OCI-LY3 (cell line): Measurements from ENCODE around the gene AQP12A.
"Not testable (repeated sequence)": the region's sequence is repeated elsewhere in the genome, so short reads cannot be mapped to it uniquely, and the experiment has no call there.

ENCODE experiments used
- H2AFZ ChIP-seq: fragments of 200-600, 300-600 bp; shearing (Covaris generic); 2 replicates; pipeline ENCODE4 v1.6.0; 2014; ENCODE audit warnings: antibody characterized with exemption, low read depth, low read length
- H3K27ac ChIP-seq: fragments of 200-600, 300-600 bp; sonication (generic); 2 replicates; pipeline ENCODE4 v1.5.1; 2014; ENCODE audit warnings: mild to moderate bottlenecking, low read length, moderate library complexity, mixed read lengths
- H3K27me3 ChIP-seq: fragments of 200-600, 300-600 bp; sonication (generic); 2 replicates; pipeline ENCODE4 v1.6.1; 2014; ENCODE audit warnings: low read depth, low read length, mixed read lengths
- H3K36me3 ChIP-seq: fragments of 200-600, 300-600 bp; sonication (generic); replicated peaks from 2 replicates; pipeline ENCODE3; 2014; ENCODE audit warnings: low read depth, low read length, mixed read lengths
- H3K4me1 ChIP-seq: fragments of 300-600, 200-600 bp; sonication (generic); 2 replicates; pipeline ENCODE4 v1.6.1; 2014; ENCODE audit warnings: low read length, mixed read lengths
- H3K4me2 ChIP-seq: fragments of 200-600, 300-600 bp; sonication (generic); 2 replicates; pipeline ENCODE4 v1.6.1; 2014; ENCODE audit warnings: low read length, mixed read lengths
- H3K4me3 ChIP-seq: fragments of 300-600, 200-600 bp; sonication (generic); 2 replicates; pipeline ENCODE4 v1.5.1; 2014; ENCODE audit warnings: antibody characterized with exemption, mild to moderate bottlenecking, low read length, moderate library complexity
- H3K79me2 ChIP-seq: fragments of 300-600, 200-600 bp; shearing (Covaris generic); 2 replicates; pipeline ENCODE4 v1.6.1; 2014; ENCODE audit warnings: mild to moderate bottlenecking, low read length, mixed read lengths
- H3K9ac ChIP-seq: fragments of 300-600, 200-600 bp; shearing (Covaris generic); 2 replicates; pipeline ENCODE4 v1.6.0; 2014; ENCODE audit warnings: mild to moderate bottlenecking, low read length, moderate library complexity
- H3K9me3 ChIP-seq: fragments of 200-600, 300-600 bp; shearing (Covaris generic); 2 replicates; pipeline ENCODE4 v1.6.1; 2014; ENCODE audit warnings: low read length, mixed read lengths; ENCODE audit not compliant: insufficient read depth
- H4K20me1 ChIP-seq: fragments of 200-600, 300-600 bp; sonication (generic); 2 replicates; pipeline ENCODE4 v1.6.1; 2016; ENCODE audit warnings: low read length, mixed read lengths; ENCODE audit not compliant: insufficient read depth
- EZH2phosphoT487 ChIP-seq: fragments of 200-600 bp; shearing (Covaris generic); IDR thresholded peaks from 2 replicates; pipeline ENCODE4 v1.6.1; 2018; ENCODE audit warnings: antibody characterized with exemption, mixed run types, low read depth
- TF ChIP-seq, protein P1 (sequence below): fragments of 200-600, 300-600 bp; sonication (generic); IDR thresholded peaks from 2 replicates; pipeline ENCODE4 v1.5.1; 2014; ENCODE audit warnings: antibody characterized with exemption, low read length, low read depth

Gene AQP12A

DNA sequence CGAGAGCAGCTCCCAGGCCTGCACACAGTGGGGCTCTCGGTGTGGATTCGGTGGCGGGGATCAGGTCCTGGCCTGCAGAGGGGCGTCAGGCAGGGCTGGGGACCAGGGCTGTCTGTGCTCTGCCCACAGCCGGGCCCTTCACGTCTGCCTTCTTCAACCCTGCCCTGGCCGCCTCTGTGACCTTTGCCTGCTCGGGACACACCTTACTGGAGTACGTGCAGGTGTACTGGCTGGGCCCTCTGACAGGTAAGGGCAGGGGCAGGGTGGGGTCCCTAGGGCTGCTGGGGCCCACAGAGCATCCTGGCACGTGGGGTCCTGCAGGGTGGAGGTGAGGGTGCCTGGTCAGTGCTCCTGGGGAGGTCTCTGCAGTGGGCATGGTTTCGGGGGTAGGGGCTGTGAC is 2.6 kb downstream of the AQP12A start:
- not testable (repeated sequence) for H3K27ac ChIP-seq, H4K20me1 ChIP-seq, H3K4me3 ChIP-seq, H3K4me1 ChIP-seq, H3K79me2 ChIP-seq, H2AFZ ChIP-seq, H3K4me2 ChIP-seq, H3K9ac ChIP-seq, H3K27me3 ChIP-seq, H3K9me3 ChIP-seq, H3K36me3 ChIP-seq

DNA sequence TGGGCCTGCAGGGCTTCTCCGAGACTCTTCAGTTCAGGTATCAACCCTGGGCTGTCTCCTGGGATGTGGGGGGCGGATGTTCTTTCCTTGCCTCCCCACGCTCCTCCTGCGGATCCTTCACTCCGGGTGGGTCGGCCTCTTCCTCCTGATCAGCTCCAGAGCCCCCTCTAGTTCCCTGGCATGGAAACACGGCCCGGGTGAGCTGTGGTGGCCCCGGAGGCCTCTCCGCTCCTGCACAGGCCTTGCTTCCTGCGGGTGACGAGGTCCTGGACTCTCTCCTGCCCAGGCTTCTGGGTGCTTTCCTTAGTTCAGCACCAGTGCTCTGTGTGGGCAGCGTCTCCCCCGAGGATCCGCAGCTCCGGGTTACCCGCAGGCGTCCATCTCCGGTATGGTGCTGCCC is 3.9 kb downstream of the AQP12A start:
- not testable (repeated sequence) for H3K27ac ChIP-seq, H3K79me2 ChIP-seq, H3K9me3 ChIP-seq, H3K27me3 ChIP-seq, H3K36me3 ChIP-seq, H4K20me1 ChIP-seq, H3K9ac ChIP-seq, H3K4me1 ChIP-seq, H3K4me2 ChIP-seq, H2AFZ ChIP-seq, H3K4me3 ChIP-seq

DNA sequence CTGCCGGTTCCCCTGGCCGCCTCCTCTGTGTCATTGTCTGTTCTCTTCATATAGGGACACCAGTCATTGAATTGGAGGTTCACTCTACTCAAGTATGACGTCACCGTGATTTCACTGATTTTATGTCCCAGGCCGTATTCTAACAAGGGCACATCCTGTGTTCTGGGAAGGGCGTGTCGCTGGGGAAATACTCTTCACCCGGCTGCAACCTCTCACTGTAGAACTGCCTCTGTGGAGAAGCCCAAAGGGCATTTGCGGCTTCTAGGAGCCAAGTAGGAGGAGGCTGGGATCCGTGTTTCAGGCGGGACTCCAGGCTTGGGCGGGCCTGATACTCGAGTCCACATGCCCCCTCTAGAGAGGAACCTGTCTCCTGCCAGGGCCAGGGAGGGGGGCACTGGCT is 4.8 kb downstream of the AQP12A start:
- not testable (repeated sequence) for H3K9ac ChIP-seq, H3K4me3 ChIP-seq, H3K79me2 ChIP-seq, H3K4me1 ChIP-seq, H3K4me2 ChIP-seq, H3K27ac ChIP-seq, H3K9me3 ChIP-seq, H4K20me1 ChIP-seq, H3K36me3 ChIP-seq, H3K27me3 ChIP-seq, H2AFZ ChIP-seq

DNA sequence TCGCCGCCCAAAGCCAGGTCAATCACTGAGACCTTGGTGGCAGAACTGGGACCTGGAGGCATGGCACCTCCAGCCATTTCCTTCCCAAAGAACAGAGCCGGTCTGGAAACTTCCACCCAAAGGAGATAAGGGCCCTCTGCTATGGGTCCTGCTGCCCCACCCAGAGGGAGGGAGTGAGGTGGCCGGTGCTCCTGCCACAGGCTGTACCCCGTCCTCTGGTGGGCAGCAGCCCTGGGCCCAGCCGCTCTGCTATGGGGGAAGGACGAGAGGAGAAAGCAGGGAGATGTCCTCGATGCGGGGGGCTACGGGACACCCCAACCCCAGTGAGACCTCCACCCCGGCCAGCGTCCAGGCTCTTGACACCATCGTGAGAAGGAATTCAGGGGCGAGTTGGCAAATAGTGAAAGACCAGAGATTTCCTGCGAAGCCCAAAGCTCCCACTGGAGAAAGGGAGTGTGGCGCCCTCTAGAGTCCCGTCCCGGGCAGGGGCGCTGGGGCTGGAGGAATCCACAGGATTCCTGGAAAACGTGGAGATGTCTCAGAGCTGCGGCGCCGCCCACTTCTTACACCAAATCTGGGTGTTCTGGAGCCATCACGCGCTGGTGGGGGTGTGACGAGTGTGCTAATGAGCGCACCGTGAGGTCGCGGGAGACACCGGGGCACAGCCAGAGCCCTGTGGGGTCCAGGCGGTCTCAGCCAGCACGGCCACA is 7.3 kb downstream of the AQP12A start:
- not testable (repeated sequence) for H3K9ac ChIP-seq, H3K36me3 ChIP-seq, H3K4me1 ChIP-seq, H3K79me2 ChIP-seq, H3K9me3 ChIP-seq, H3K4me3 ChIP-seq, H4K20me1 ChIP-seq, H3K4me2 ChIP-seq, H2AFZ ChIP-seq, H3K27me3 ChIP-seq, H3K27ac ChIP-seq

DNA sequence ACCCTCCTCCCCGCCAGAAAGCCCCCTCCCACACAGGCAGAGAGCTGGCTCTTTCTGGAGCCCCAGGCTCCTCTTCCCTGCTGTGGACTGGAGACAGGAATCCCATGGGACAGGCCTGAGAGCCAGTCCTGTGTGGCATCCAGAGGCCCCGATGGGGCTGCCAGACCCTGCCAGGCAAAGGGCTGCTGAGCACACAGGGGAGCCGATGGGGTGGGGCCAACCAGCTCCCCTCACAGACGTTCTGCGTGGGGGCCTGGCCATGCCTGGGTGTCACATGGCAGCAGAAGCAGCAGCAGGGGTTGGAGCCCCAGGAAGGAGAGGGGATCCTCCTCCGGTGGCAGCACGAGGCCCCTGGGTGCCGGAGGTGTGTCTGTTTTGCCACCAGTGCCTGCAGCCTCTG is 8.2 kb downstream of the AQP12A start:
- not testable (repeated sequence) for H3K79me2 ChIP-seq, H3K27ac ChIP-seq, H3K9me3 ChIP-seq, H3K4me3 ChIP-seq, H3K9ac ChIP-seq, H3K4me1 ChIP-seq, H4K20me1 ChIP-seq, H3K36me3 ChIP-seq, H3K4me2 ChIP-seq, H3K27me3 ChIP-seq, H2AFZ ChIP-seq

DNA sequence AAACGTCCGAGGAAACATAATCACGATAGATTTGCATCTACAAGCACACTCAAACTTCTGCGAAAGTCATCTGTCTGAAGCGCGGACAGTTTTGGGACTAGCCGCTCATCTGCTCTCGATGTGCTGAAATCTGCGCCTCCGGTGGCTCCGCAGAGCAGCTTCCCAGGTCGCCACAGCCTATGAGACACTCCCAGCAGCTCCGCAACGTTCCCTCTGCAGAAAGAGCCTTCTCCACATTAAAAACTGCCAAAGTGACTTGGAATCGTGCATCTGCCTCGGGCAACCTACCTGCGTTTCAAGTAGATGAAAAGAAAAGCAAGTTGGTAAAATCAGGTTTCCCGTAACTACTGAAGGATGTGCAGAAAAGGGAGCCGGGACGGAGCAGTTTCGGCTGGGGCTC is 8.9 kb downstream of the AQP12A start:
- not testable (repeated sequence) for H3K9ac ChIP-seq, H3K36me3 ChIP-seq, H3K4me1 ChIP-seq, H3K4me3 ChIP-seq, H3K27ac ChIP-seq, H3K27me3 ChIP-seq, H2AFZ ChIP-seq, H3K79me2 ChIP-seq, H3K4me2 ChIP-seq, H3K9me3 ChIP-seq, H4K20me1 ChIP-seq

DNA sequence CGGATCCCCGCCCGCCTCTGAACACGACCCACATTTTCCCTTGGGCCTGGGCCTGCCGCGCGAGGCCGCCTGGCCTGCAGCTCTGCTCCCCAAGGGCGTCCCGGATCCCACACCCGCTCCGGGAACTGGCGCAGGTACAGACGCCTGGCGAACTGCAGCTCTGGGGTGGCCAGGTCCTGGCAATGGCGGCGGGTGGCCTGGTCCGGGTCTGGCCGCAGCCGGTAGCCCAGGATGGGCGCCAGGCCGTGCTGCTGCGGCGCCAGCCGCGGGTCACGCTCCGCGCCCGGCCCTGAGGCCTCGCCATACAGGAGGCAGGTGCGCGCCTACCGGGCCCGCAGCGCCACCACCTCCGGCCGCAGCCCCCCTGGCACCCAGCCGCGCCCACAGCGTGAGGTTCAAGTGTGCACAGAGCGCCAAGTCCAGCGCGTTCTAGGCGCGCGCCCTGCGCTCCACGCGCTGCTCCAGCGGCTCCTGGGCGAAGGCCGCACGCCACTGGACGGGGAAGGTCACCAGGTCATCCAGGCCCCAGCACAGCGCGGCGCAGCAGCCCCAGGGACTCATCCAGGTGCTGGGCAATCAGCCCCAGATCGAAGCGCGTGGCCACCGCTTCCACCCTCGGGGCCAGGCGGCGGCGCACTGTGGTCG is 9.5 kb downstream of the AQP12A start:
- Histone ChIP-seq H3K27me3 (no peaks in the 10 kb centered on the region), H3K27ac (no peak overlapping the region), H3K9ac (no peak overlapping the region), H2AFZ (no peak overlapping the region), H3K4me3 (no peak overlapping the region), H3K9me3 (no peaks in the 10 kb centered on the region), H3K4me2 (no peak overlapping the region), H4K20me1 (no peaks in the 10 kb centered on the region), H3K36me3 (no peaks in the 10 kb centered on the region), H3K4me1 (no peaks in the 10 kb centered on the region), H3K79me2 (no peaks in the 10 kb centered on the region)
- no peak for TF ChIP-seq EZH2phosphoT487
- TF ChIP-seq, protein P1, sequence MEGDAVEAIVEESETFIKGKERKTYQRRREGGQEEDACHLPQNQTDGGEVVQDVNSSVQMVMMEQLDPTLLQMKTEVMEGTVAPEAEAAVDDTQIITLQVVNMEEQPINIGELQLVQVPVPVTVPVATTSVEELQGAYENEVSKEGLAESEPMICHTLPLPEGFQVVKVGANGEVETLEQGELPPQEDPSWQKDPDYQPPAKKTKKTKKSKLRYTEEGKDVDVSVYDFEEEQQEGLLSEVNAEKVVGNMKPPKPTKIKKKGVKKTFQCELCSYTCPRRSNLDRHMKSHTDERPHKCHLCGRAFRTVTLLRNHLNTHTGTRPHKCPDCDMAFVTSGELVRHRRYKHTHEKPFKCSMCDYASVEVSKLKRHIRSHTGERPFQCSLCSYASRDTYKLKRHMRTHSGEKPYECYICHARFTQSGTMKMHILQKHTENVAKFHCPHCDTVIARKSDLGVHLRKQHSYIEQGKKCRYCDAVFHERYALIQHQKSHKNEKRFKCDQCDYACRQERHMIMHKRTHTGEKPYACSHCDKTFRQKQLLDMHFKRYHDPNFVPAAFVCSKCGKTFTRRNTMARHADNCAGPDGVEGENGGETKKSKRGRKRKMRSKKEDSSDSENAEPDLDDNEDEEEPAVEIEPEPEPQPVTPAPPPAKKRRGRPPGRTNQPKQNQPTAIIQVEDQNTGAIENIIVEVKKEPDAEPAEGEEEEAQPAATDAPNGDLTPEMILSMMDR: no peak
